Measurements from ENCODE around the gene HIP1. TPM values are rescaled to one million over a fixed set of nuclear protein-coding genes. Genes with fewer than 3 reads are reported as not detected.

HIP1 gene
- total and polyA plus RNA-seq, 2 of the 4 experiments (the other 2 are of a cell fraction): 6.8 to 10.0 TPM

GRCh38 chr7:75758491-75758890 lies 19.8 kb upstream of the HIP1 start:
- intact Hi-C loops (cut with micrococcal nuclease) (no loop called here), dilution Hi-C loops (cut with HindIII; ENCODE audit: low sequenced_read_pairs, unreplicated experiment) (no loop called here), in situ Hi-C loops (cut with MboI; ENCODE audit: low sequenced_read_pairs) (loop anchor here (10.0 kb wide), 1 partner anchor 224 kb away; no protein-coding TSS in a partner anchor)
- no TSS peak for BruUV-seq (replicated peaks)
- Histone ChIP-seq H3K27me3 (ENCODE audit: control insufficient read depth, insufficient read depth, low read length) (no peaks in the 10 kb centered on the region), H4K8ac (ENCODE audit: low read depth in 2 of 2, low read length in 2 of 2) (no peak overlapping the region), H3K23ac (ENCODE audit: low read depth, low read length) (no peak overlapping the region), H2BK5ac (ENCODE audit: low read depth, low read length, poor library complexity, severe bottlenecking) (no peak overlapping the region), H3K36me3 (ENCODE audit: control insufficient read depth, insufficient read depth, low read length) (no peaks in the 10 kb centered on the region), H2AK5ac (ENCODE audit: low read depth, low read length) (no peak overlapping the region), H3K14ac (replicated peaks; ENCODE audit: low read depth, low read length) (no peak overlapping the region), H3K9ac (ENCODE audit: low read depth, low read length) (no peak overlapping the region), H4K91ac (ENCODE audit: insufficient read depth, low read depth, low read length) (no peak overlapping the region), H3K79me1 (ENCODE audit: low read depth in 1 of 2, low read length in 2 of 2) (no peaks in the 10 kb centered on the region), H3K27ac (ENCODE audit: insufficient read depth, low read length) (no peak overlapping the region), H2BK20ac (ENCODE audit: low read depth, low read length) (no peak overlapping the region), H3K4ac (ENCODE audit: low read depth, low read length) (no peak overlapping the region), H2AFZ (replicated peaks; ENCODE audit: low read length, poor library complexity) (no peak overlapping the region), H2BK15ac (ENCODE audit: low read depth, low read length) (no peak overlapping the region), H4K20me1 (ENCODE audit: insufficient read depth, low read length) (no peaks in the 10 kb centered on the region), H4K5ac (ENCODE audit: low read depth, low read length) (no peak overlapping the region), H3K9me3 (ENCODE audit: control insufficient read depth, insufficient read depth, low read length) (no peaks in the 10 kb centered on the region), H3K56ac (ENCODE audit: extremely low read depth, insufficient read depth, low read length) (no peak overlapping the region), H3K4me1 (ENCODE audit: control insufficient read depth, insufficient read depth, low read length) (no peaks in the 10 kb centered on the region), H2BK120ac (ENCODE audit: low read depth, low read length) (no peak overlapping the region), H2AK9ac (replicated peaks; ENCODE audit: low read depth, low read length, poor library complexity) (no peak overlapping the region), H3K9me1 (ENCODE audit: insufficient read depth, low read length) (no peaks in the 10 kb centered on the region), H3K4me3 (ENCODE audit: insufficient read depth, low read depth, low read length) (no peak overlapping the region), H3K18ac (ENCODE audit: low read depth, low read length) (no peak overlapping the region), H3K4me2 (ENCODE audit: low read depth, low read length) (no peak overlapping the region)
- ChIA-PET CTCF (no interaction called here), POLR2A (ENCODE audit: unreplicated experiment) (no interaction called here)
- no peak for TF ChIP-seq BHLHE40 (IDR thresholded peaks at IDR 0.05; ENCODE audit: low read depth, low read length)
- TF ChIP-seq CEBPB (IDR thresholded peaks at IDR 0.05; ENCODE audit: low read depth, low read length): peak; percentile 83
- TF ChIP-seq ELK1 (IDR thresholded peaks at IDR 0.05; ENCODE audit: borderline replicate concordance, low read depth, low read length): no peak
- ATAC-seq (ENCODE audit: low read depth): peak; percentile 46
- DNase-seq: peak; percentile 23
- WGBS, 2 experiments (ENCODE audit: extremely low coverage in 2 of 2, insufficient read length in 1 of 2): no CpG with 5 or more reads among the region's 2 CpGs
